Sigmoid colon (tissue), 3 donors: ENCODE results near the gene ABCC1.

ENCODE experiments used
- POLR2A ChIP-seq, 2 donors: fragments of 450-650 bp; IDR thresholded peaks; one replicate each; pipeline ENCODE4 v1.6.1; 2016; ENCODE audit warnings: antibody characterized with exemption in 2 of 2, mild to moderate bottlenecking in 2 of 2, moderate library complexity in 2 of 2
- TF ChIP-seq, protein P1 (sequence below), 4 experiments: fragments of 450-650 bp in 3 of 4; fragments of 200-600 bp in 1 of 4; IDR thresholded peaks; one replicate each; pipeline ENCODE4 v1.5.1; 2016 to 2019; ENCODE audit warnings: antibody characterized with exemption in 4 of 4, mild to moderate bottlenecking in 3 of 4, moderate library complexity in 2 of 4

DNA sequence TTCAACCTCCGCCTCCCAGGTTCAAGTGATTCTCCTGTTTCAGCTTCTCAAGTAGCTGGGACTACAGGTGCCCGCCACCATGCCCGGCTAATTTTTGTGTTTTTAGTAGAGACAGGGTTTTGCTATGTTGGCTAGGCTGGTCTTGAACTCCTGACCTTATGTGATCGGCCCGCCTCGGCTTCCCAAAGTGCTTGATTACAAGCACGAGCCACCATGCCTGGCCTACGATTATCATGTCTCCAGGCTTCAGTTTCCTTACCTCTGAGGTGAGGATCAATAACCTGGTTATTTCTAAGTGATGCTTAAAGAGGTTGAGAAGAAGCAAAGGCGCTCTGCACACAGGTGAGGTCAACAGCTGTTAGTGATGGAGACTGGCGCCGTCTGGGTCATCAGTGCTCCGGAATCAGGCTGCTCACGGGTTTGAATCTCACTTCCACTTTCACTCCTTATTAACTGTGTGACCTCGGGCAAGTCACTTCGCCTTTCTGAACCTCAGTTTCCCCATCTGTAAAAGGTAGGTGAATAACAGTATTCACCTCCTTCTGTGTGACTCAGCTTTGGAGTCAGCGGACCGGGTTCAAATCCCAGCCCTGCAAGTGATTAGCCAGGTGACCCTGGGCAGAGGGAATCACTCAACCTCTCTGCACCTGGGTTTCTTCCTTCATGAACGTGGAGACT is 745 bp upstream of the ABCC1 start:
- TF ChIP-seq, protein P1, sequence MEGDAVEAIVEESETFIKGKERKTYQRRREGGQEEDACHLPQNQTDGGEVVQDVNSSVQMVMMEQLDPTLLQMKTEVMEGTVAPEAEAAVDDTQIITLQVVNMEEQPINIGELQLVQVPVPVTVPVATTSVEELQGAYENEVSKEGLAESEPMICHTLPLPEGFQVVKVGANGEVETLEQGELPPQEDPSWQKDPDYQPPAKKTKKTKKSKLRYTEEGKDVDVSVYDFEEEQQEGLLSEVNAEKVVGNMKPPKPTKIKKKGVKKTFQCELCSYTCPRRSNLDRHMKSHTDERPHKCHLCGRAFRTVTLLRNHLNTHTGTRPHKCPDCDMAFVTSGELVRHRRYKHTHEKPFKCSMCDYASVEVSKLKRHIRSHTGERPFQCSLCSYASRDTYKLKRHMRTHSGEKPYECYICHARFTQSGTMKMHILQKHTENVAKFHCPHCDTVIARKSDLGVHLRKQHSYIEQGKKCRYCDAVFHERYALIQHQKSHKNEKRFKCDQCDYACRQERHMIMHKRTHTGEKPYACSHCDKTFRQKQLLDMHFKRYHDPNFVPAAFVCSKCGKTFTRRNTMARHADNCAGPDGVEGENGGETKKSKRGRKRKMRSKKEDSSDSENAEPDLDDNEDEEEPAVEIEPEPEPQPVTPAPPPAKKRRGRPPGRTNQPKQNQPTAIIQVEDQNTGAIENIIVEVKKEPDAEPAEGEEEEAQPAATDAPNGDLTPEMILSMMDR (IDR thresholded peaks at IDR 0.05): no peak
- no peak for TF ChIP-seq POLR2A (IDR thresholded peaks at IDR 0.05)
